SK-N-MC (cell line): Measurements from ENCODE around the gene ADCY5.
"Not testable (repeated sequence)": the region's sequence is repeated elsewhere in the genome, so short reads cannot be mapped to it uniquely, and the experiment has no call there.

Source experiments
- DNase-seq: peaks from one replicate; pipeline ENCODE4 v3.0.0-alpha.2; 2011; ENCODE audit warnings: low read depth, low spot score
- H3K27ac ChIP-seq: fragments of 200-600 bp; sonication (generic); 2 replicates; pipeline ENCODE4 v1.5.1; 2016; ENCODE audit warnings: mixed run types
- H3K36me3 ChIP-seq: fragments of 200-600 bp; sonication (generic); 2 replicates; pipeline ENCODE4 v1.6.1; 2017; ENCODE audit warnings: antibody characterized with exemption, low read length, mixed read lengths; ENCODE audit not compliant: insufficient read depth
- H3K4me3 ChIP-seq: fragments of 200-600 bp; sonication (generic); 2 replicates; pipeline ENCODE4 v1.5.1; 2016
- H3K9ac ChIP-seq: fragments of 200-600 bp; sonication (generic); 2 replicates; pipeline ENCODE4 v1.8.0; 2017; ENCODE audit warnings: mixed run types, mixed read lengths; ENCODE audit not compliant: insufficient read length
- H3K9me3 ChIP-seq: fragments of 200-600 bp; sonication (generic); 2 replicates; pipeline ENCODE4 v1.6.1; 2017; ENCODE audit warnings: low read depth, mild to moderate bottlenecking, antibody characterized with exemption, low read length, moderate library complexity, mixed read lengths
- EZH2 ChIP-seq: fragments of 200-600 bp; sonication (generic); IDR thresholded peaks from one replicate; pipeline ENCODE4 v1.6.1; 2017; ENCODE audit warnings: antibody characterized with exemption
- FOXP2 ChIP-seq: optimal IDR thresholded peaks from 2 replicates; pipeline ENCODE3; 2011; ENCODE audit warnings: mild to moderate bottlenecking, moderate library complexity; ENCODE audit not compliant: insufficient read depth; ENCODE audit errors: extremely low read length, control extremely low read depth
- POLR2AphosphoS5 ChIP-seq: IDR thresholded peaks from 2 replicates; pipeline ENCODE4 v1.6.1; 2012; ENCODE audit warnings: mild to moderate bottlenecking, low read depth, low read length, borderline replicate concordance

ADCY5 gene

GRCh38 chr3:123262868-123263267 is 186.0 kb downstream of the ADCY5 start:
- peaks cover 25% of the 10 kb centered on the region; the same call in 1 of the 2 replicates for H3K9me3 ChIP-seq
- peak overlapping the region; percentile 11; the same call in 1 of the 2 replicates for H3K4me3 ChIP-seq
- peaks cover 40% of the 10 kb centered on the region for H3K36me3 ChIP-seq
- H3K9ac ChIP-seq = no peak overlapping the region
- peak; percentile 70 for DNase-seq
- peak overlapping the region; percentile 86 for H3K27ac ChIP-seq
- TF ChIP-seq POLR2AphosphoS5 (no peak), EZH2 (no peak), FOXP2 (no peak)

GRCh38 chr3:123262226-123262625 is 186.7 kb downstream of the ADCY5 start:
- Histone ChIP-seq H3K4me3 (no peak overlapping the region; the same call in 1 of the 2 replicates), H3K9me3 (peaks cover 22% of the 10 kb centered on the region; the same call in 1 of the 2 replicates), H3K27ac (peak overlapping the region; percentile 86), H3K9ac (no peak overlapping the region), H3K36me3 (peaks cover 34% of the 10 kb centered on the region)
- no peak for DNase-seq
- TF ChIP-seq POLR2AphosphoS5 (no peak), FOXP2 (no peak), EZH2 (no peak)

GRCh38 chr3:123261666-123262065 is 187.2 kb downstream of the ADCY5 start:
- Histone ChIP-seq H3K4me3 (no peak overlapping the region), H3K27ac (peak overlapping the region; percentile 86), H3K9ac (no peak overlapping the region), H3K36me3 (peaks cover 28% of the 10 kb centered on the region), H3K9me3 (peaks cover 16% of the 10 kb centered on the region; the same call in 1 of the 2 replicates)
- DNase-seq = no peak
- TF ChIP-seq FOXP2 (no peak), POLR2AphosphoS5 (no peak), EZH2 (no peak)

- Histone ChIP-seq H3K36me3 (peaks cover 7% of the 10 kb centered on the region), H3K4me3 (peak overlapping the region; percentile 18; the same call in 1 of the 2 replicates), H3K9ac (peak overlapping the region; percentile 54), H3K27ac (peak overlapping the region; percentile 94), H3K9me3 (no peaks in the 10 kb centered on the region)
- peak; percentile 90 for DNase-seq
- TF ChIP-seq FOXP2 (no peak), POLR2AphosphoS5 (no peak), EZH2 (no peak)
Measured at GRCh38 chr3:123258811-123259420, 190.0 kb downstream of the ADCY5 start.

GRCh38 chr3:123258359-123258758 is 190.5 kb downstream of the ADCY5 start:
- Histone ChIP-seq H3K36me3 (peaks cover 6% of the 10 kb centered on the region), H3K9ac (peak overlapping the region; percentile 54), H3K9me3 (no peaks in the 10 kb centered on the region), H3K27ac (peak overlapping the region; percentile 94), H3K4me3 (peak overlapping the region; percentile 18; the same call in 1 of the 2 replicates)
- DNase-seq = no peak
- no peak for TF ChIP-seq POLR2AphosphoS5
- no peak for TF ChIP-seq EZH2
- TF ChIP-seq FOXP2 = no peak

- Histone ChIP-seq H3K4me3 (no peak overlapping the region), H3K9ac (no peak overlapping the region), H3K36me3 (peaks cover 10% of the 10 kb centered on the region), H3K9me3 (no peaks in the 10 kb centered on the region), H3K27ac (peak overlapping the region; percentile 73)
- no peak for DNase-seq
- TF ChIP-seq POLR2AphosphoS5 (no peak), FOXP2 (no peak)
Measured at GRCh38 chr3:123256256-123256655, 192.6 kb downstream of the ADCY5 start.

GRCh38 chr3:123246866-123247265 is 202.0 kb downstream of the ADCY5 start:
- H3K4me3 ChIP-seq = no peak overlapping the region
- H3K9ac ChIP-seq = peak overlapping the region; percentile 11
- no peak for TF ChIP-seq POLR2AphosphoS5
- TF ChIP-seq EZH2 = no peak
- TF ChIP-seq FOXP2 = no peak
- peaks cover 56% of the 10 kb centered on the region for H3K36me3 ChIP-seq
- H3K27ac ChIP-seq = peak overlapping the region; percentile 72
- DNase-seq = no peak
- no peaks in the 10 kb centered on the region for H3K9me3 ChIP-seq

- peaks cover 10% of the 10 kb centered on the region for H3K9me3 ChIP-seq
- H3K27ac ChIP-seq = 0 out of 2 replicates have a peak overlapping the region, but pooled peaks have one; percentile 3
- H3K36me3 ChIP-seq = peaks cover 69% of the 10 kb centered on the region
- no peak overlapping the region for H3K4me3 ChIP-seq
- TF ChIP-seq FOXP2 (no peak), POLR2AphosphoS5 (peak; percentile 28; the same call in 1 of the 2 replicates)
- DNase-seq = no peak
- no peak overlapping the region for H3K9ac ChIP-seq
Measured at GRCh38 chr3:123244128-123244527, 204.8 kb downstream of the ADCY5 start.

- Histone ChIP-seq H3K9ac (no peak overlapping the region), H3K36me3 (peaks cover 71% of the 10 kb centered on the region)
- TF ChIP-seq POLR2AphosphoS5 = no peak
- no peak for TF ChIP-seq EZH2
- TF ChIP-seq FOXP2 = no peak
Measured at GRCh38 chr3:123239756-123240155, 209.1 kb downstream of the ADCY5 start.

GRCh38 chr3:123239186-123239585 is 209.7 kb downstream of the ADCY5 start:
- H3K9ac ChIP-seq, DNase-seq, H3K27ac ChIP-seq: not testable (repeated sequence)

More at GRCh38 chr3:123239756-123240155, 209.1 kb downstream of the ADCY5 start:
- no peak overlapping the region for H3K4me3 ChIP-seq
- DNase-seq = no peak
- peaks cover 13% of the 10 kb centered on the region for H3K9me3 ChIP-seq
- H3K27ac ChIP-seq = no peak overlapping the region

More at GRCh38 chr3:123239186-123239585, 209.7 kb downstream of the ADCY5 start:
- Histone ChIP-seq H3K36me3 (peaks cover 74% of the 10 kb centered on the region), H3K9me3 (peaks cover 14% of the 10 kb centered on the region)
- H3K4me3 ChIP-seq = not testable (repeated sequence)
